ENCODE data around the gene TCF23.

TCF23 gene

GRCh38 chr2:27152102-27152795 is 3.4 kb downstream of the TCF23 start:
- H3K9me3 Mint-ChIP-seq, result no peaks in the 10 kb centered on the region
- H3K27me3 Mint-ChIP-seq, result peaks cover 17 to 52% of the 10 kb centered on the region in 2 donors
- H3K27ac Mint-ChIP-seq, result no peak overlapping the region
- no peaks in the 10 kb centered on the region for H3K4me1 Mint-ChIP-seq (ENCODE audit: low read depth in 2 of 2)
- ATAC-seq (replicated peaks) (no peak), DNase-seq (no peak)
- H3K4me3 Mint-ChIP-seq, result no peak overlapping the region
- peaks cover 3% of the 10 kb centered on the region for H3K36me3 Mint-ChIP-seq (ENCODE audit: insufficient read depth)

DNA sequence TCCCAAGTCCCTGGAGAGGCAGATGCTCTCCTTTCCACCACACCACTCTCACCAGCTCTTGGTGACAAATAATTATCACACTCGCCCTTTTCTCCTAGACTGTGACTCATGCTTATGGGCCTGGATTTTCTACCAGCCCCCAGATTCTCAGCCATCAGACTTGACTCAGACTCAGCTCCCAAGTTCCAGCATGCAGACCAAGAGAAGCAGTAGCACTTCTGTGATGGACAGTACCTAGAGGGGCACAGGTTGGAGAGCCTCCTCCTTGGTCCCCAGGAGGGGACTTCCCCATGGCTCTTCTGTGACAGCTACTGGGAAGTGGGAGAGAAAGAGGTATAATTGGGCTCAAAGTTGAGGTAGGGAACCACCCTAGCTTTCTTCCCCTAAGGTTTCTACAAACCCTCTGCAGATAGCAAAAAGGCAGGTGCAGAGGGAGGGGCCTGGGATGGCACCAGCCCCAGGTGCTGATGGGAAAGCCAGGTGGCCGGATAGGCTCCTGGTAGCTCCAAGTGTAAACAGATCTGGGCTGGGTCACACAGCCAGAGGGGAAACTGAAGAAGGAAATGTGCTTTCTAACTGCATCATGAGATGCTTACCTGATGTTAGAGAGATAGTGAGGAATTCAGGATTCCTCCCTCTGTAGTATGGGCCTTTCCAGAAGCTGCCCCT is 4.1 kb downstream of the TCF23 start:
- no peaks in the 10 kb centered on the region for H3K4me1 Mint-ChIP-seq (ENCODE audit: low read depth in 2 of 2)
- no peak overlapping the region for H3K4me3 Mint-ChIP-seq
- DNase-seq (no peak), ATAC-seq (replicated peaks) (no peak)
- H3K27me3 Mint-ChIP-seq, result peaks cover 12 to 47% of the 10 kb centered on the region in 2 donors
- peaks cover 3% of the 10 kb centered on the region for H3K36me3 Mint-ChIP-seq (ENCODE audit: insufficient read depth)
- H3K9me3 Mint-ChIP-seq, result no peaks in the 10 kb centered on the region
- H3K27ac Mint-ChIP-seq, result no peak overlapping the region

GRCh38 chr2:27154488-27154887 is 5.7 kb downstream of the TCF23 start:
- Mint-ChIP-seq H3K27ac (no peak overlapping the region), H3K4me3 (no peak overlapping the region), H3K4me1 (ENCODE audit: low read depth in 2 of 2) (no peaks in the 10 kb centered on the region), H3K27me3 (peaks cover 11 to 42% of the 10 kb centered on the region in 2 donors), H3K36me3 (ENCODE audit: insufficient read depth) (peaks cover 5% of the 10 kb centered on the region), H3K9me3 (no peaks in the 10 kb centered on the region)
- DNase-seq, result no peak
- ATAC-seq (replicated peaks), result no peak

DNA sequence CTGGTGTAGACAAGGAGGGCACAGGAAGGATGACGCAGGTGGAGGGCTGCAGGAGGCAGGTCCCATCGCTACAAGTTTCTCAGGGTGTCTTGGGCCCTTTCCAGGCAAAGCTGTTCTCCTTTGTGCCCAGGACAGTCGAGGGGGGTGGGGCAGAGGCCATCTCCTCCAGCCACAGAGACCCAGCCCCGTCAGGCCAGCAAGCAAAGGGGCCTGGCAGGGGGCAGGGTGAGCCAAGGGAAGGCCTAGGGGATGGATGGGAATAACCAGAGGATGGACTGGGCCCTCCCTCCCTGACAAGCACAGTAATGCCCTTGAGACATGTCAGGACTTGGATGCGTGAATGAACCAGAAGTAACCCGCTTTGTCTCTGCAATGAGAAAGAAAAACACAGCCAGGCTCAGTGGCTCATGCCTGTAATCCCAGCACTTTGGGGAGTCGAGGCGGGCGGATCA is 6.3 kb downstream of the TCF23 start:
- Mint-ChIP-seq H3K4me3 (no peak overlapping the region), H3K27me3 (peaks cover 15 to 37% of the 10 kb centered on the region in 2 donors), H3K36me3 (ENCODE audit: insufficient read depth) (peaks cover 5% of the 10 kb centered on the region), H3K9me3 (no peaks in the 10 kb centered on the region), H3K4me1 (ENCODE audit: low read depth in 2 of 2) (no peaks in the 10 kb centered on the region), H3K27ac (no peak overlapping the region)
- ATAC-seq (replicated peaks) (no peak), DNase-seq (no peak)

- no peaks in the 10 kb centered on the region for H3K4me1 Mint-ChIP-seq (ENCODE audit: low read depth in 2 of 2)
- peaks cover 2% of the 10 kb centered on the region for H3K36me3 Mint-ChIP-seq (ENCODE audit: insufficient read depth)
- peaks cover 15 to 30% of the 10 kb centered on the region in 2 donors for H3K27me3 Mint-ChIP-seq
- no peak for ATAC-seq (replicated peaks)
- no peak overlapping the region for H3K27ac Mint-ChIP-seq
- no peak for DNase-seq
- H3K4me3 Mint-ChIP-seq, result no peak overlapping the region
- H3K9me3 Mint-ChIP-seq, result no peaks in the 10 kb centered on the region
These were observed 9.7 kb downstream of the TCF23 start for GRCh38 chr2:27158468-27158867.

DNA sequence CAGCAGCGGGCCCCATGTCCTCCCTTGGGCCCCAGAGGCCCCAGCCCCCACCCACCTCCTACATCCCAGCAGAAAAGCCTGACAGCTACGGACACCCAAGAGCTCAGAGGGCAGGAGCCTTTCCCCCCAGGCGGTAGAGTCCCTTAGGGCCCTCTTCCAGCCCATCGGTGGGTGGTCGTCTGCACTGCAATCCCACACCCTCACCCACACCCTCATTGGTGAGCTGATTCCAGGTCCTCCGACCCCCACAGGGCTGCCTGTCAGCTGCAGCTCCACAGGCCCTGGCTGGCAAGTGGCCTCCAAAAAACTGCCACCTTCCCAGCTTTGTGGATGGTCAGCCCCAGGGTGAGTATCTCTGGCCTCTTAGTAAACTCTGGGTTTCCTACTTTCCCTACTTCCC is 10.5 kb downstream of the TCF23 start:
- ATAC-seq (replicated peaks) (no peak), DNase-seq (no peak)
- Mint-ChIP-seq H3K36me3 (ENCODE audit: insufficient read depth) (peaks cover 2% of the 10 kb centered on the region), H3K27me3 (peaks cover 12 to 25% of the 10 kb centered on the region in 2 donors), H3K4me3 (no peak overlapping the region), H3K27ac (no peak overlapping the region), H3K9me3 (no peaks in the 10 kb centered on the region), H3K4me1 (ENCODE audit: low read depth in 2 of 2) (no peaks in the 10 kb centered on the region)

- Mint-ChIP-seq H3K4me1 (ENCODE audit: low read depth in 2 of 2) (no peaks in the 10 kb centered on the region), H3K27ac (no peak overlapping the region), H3K27me3 (peaks cover 10 to 17% of the 10 kb centered on the region in 2 donors), H3K9me3 (no peaks in the 10 kb centered on the region), H3K4me3 (no peak overlapping the region), H3K36me3 (ENCODE audit: insufficient read depth) (peaks cover 2% of the 10 kb centered on the region)
- no peak for DNase-seq
- ATAC-seq (replicated peaks), result no peak
These were observed 11.4 kb downstream of the TCF23 start for GRCh38 chr2:27160191-27160590.

GRCh38 chr2:27162151-27163121 is 13.6 kb downstream of the TCF23 start:
- DNase-seq, result no peak
- no peak overlapping the region for H3K4me3 Mint-ChIP-seq
- ATAC-seq (replicated peaks), result no peak
- H3K36me3 Mint-ChIP-seq (ENCODE audit: insufficient read depth), result peaks cover 2% of the 10 kb centered on the region
- no peaks in the 10 kb centered on the region for H3K4me1 Mint-ChIP-seq (ENCODE audit: low read depth in 2 of 2)
- H3K27me3 Mint-ChIP-seq, result peaks cover 10 to 17% of the 10 kb centered on the region in 2 donors
- no peak overlapping the region for H3K27ac Mint-ChIP-seq
- no peaks in the 10 kb centered on the region for H3K9me3 Mint-ChIP-seq

- Mint-ChIP-seq H3K27ac (no peak overlapping the region), H3K27me3 (peaks cover 0 to 7% of the 10 kb centered on the region in 2 donors), H3K9me3 (no peaks in the 10 kb centered on the region), H3K4me3 (no peak overlapping the region), H3K4me1 (ENCODE audit: low read depth in 2 of 2) (no peaks in the 10 kb centered on the region), H3K36me3 (ENCODE audit: insufficient read depth) (no peaks in the 10 kb centered on the region)
- DNase-seq (no peak), ATAC-seq (replicated peaks) (no peak)
These were observed 16.4 kb downstream of the TCF23 start for GRCh38 chr2:27164960-27165763.

GRCh38 chr2:27170581-27171337 is 22.0 kb downstream of the TCF23 start:
- ATAC-seq (replicated peaks) (no peak), DNase-seq (no peak)
- peaks cover 9 to 11% of the 10 kb centered on the region in 2 donors for H3K27me3 Mint-ChIP-seq
- peak overlapping the region in 1 of 2 donors; percentile 20 for H3K4me3 Mint-ChIP-seq
- H3K27ac Mint-ChIP-seq, result no peak overlapping the region
- H3K9me3 Mint-ChIP-seq, result no peaks in the 10 kb centered on the region
- H3K4me1 Mint-ChIP-seq (ENCODE audit: low read depth in 2 of 2), result peaks cover 0 to 4% of the 10 kb centered on the region in 2 donors
- H3K36me3 Mint-ChIP-seq (ENCODE audit: insufficient read depth), result peaks cover 5% of the 10 kb centered on the region

GRCh38 chr2:27171351-27171848 is 22.6 kb downstream of the TCF23 start:
- no peak for DNase-seq

GRCh38 chr2:27174638-27175037 is 25.8 kb downstream of the TCF23 start:
- ATAC-seq (replicated peaks), result no peak
- peaks cover 5% of the 10 kb centered on the region for H3K36me3 Mint-ChIP-seq (ENCODE audit: insufficient read depth)
- no peak overlapping the region for H3K27ac Mint-ChIP-seq
- DNase-seq, result no peak
- no peaks in the 10 kb centered on the region for H3K9me3 Mint-ChIP-seq
- H3K4me3 Mint-ChIP-seq, result no peak overlapping the region
- H3K4me1 Mint-ChIP-seq (ENCODE audit: low read depth in 2 of 2), result peaks cover 0 to 4% of the 10 kb centered on the region in 2 donors
- H3K27me3 Mint-ChIP-seq, result peaks cover 15 to 25% of the 10 kb centered on the region in 2 donors

More at GRCh38 chr2:27171351-27171848, 22.6 kb downstream of the TCF23 start:
- H3K9me3 Mint-ChIP-seq, result no peaks in the 10 kb centered on the region
- H3K27me3 Mint-ChIP-seq, result peaks cover 9 to 11% of the 10 kb centered on the region in 2 donors
- H3K4me3 Mint-ChIP-seq, result no peak overlapping the region
- H3K4me1 Mint-ChIP-seq (ENCODE audit: low read depth in 2 of 2), result peaks cover 0 to 4% of the 10 kb centered on the region in 2 donors
- no peak overlapping the region for H3K27ac Mint-ChIP-seq
- ATAC-seq (replicated peaks), result no peak
- H3K36me3 Mint-ChIP-seq (ENCODE audit: insufficient read depth), result peaks cover 5% of the 10 kb centered on the region

Data from effector memory CD8-positive, alpha-beta T cell (primary cell).